ENCODE results near the gene CHST8. TPM values are rescaled to one million over a fixed set of nuclear protein-coding genes. Genes with fewer than 3 reads are reported as not detected.

The CHST8 gene
- total and polyA plus RNA-seq, 4 experiments from 2014 or later: not detected

- peaks cover 16 to 22% of the 10 kb centered on the region in 2 donors for H3K27me3 Mint-ChIP-seq
- no peak overlapping the region for H3K27ac Mint-ChIP-seq
- H3K4me3 Mint-ChIP-seq: no peak overlapping the region
- intact Hi-C loops (cut with micrococcal nuclease): no loop called here
- Histone ChIP-seq H3K27me3 (ENCODE audit: insufficient read depth, low read length) (no peaks in the 10 kb centered on the region), H3K36me3 (ENCODE audit: insufficient read depth, low read length) (no peaks in the 10 kb centered on the region), H3K9me3 (ENCODE audit: control insufficient read depth in 1 of 2, low read length in 2 of 2) (no peaks in the 10 kb centered on the region), H3K4me3 (ENCODE audit: low read length in 2 of 2) (no peak overlapping the region), H3K27ac (ENCODE audit: low read depth, low read length) (no peak overlapping the region), H3K4me1 (ENCODE audit: insufficient read depth, low read length) (no peaks in the 10 kb centered on the region)
- no peaks in the 10 kb centered on the region for H3K4me1 Mint-ChIP-seq
- no peak for DNase-seq
- ChIA-PET CTCF (ENCODE audit: partially characterized antibody) (no interaction called here), POLR2A (ENCODE audit: partially characterized antibody) (no interaction called here)
- H3K9me3 Mint-ChIP-seq: peaks cover 4 to 32% (median 18%) of the 10 kb centered on the region in 8 donors
- H3K36me3 Mint-ChIP-seq: no peaks in the 10 kb centered on the region
Measured at GRCh38 chr19:33713194-33713593, 91.4 kb downstream of the CHST8 start.

DNA sequence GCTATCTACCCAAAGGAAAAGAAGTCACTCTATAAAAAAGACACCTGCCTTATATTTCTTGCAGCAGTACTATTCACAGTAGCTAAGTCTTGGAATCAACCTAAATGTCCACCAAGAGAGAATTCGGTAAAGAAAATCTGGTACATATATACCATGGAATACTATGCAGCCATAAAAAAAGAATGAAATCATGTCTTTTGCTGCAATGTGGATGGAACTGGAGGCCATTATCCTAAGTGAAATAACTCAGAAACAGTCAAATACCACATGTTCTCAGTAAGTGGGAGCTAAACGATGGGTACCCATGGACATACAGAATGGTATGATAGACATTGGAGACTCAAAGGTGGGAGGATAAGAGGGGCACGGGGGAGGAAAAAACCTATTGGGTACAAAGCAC is 92.4 kb downstream of the CHST8 start:
- intact Hi-C loops (cut with micrococcal nuclease): no loop called here
- H3K4me3 Mint-ChIP-seq: no peak overlapping the region
- H3K36me3 Mint-ChIP-seq: no peaks in the 10 kb centered on the region
- peaks cover 19 to 27% of the 10 kb centered on the region in 2 donors for H3K27me3 Mint-ChIP-seq
- Histone ChIP-seq H3K9me3 (ENCODE audit: control insufficient read depth in 1 of 2, low read length in 2 of 2) (no peaks in the 10 kb centered on the region), H3K27ac (ENCODE audit: low read depth, low read length) (no peak overlapping the region), H3K4me3 (ENCODE audit: low read length in 2 of 2) (no peak overlapping the region), H3K36me3 (ENCODE audit: insufficient read depth, low read length) (no peaks in the 10 kb centered on the region), H3K4me1 (ENCODE audit: insufficient read depth, low read length) (no peaks in the 10 kb centered on the region), H3K27me3 (ENCODE audit: insufficient read depth, low read length) (no peaks in the 10 kb centered on the region)
- no peaks in the 10 kb centered on the region for H3K4me1 Mint-ChIP-seq
- CTCF ChIA-PET (ENCODE audit: partially characterized antibody): no interaction called here
- H3K9me3 Mint-ChIP-seq: peaks cover 4 to 32% (median 18%) of the 10 kb centered on the region in 8 donors
- H3K27ac Mint-ChIP-seq: no peak overlapping the region
- POLR2A ChIA-PET (ENCODE audit: partially characterized antibody): no interaction called here
- no peak for DNase-seq

GRCh38 chr19:33715462-33715861 is 93.7 kb downstream of the CHST8 start:
- H3K36me3 Mint-ChIP-seq: no peaks in the 10 kb centered on the region
- intact Hi-C loops (cut with micrococcal nuclease): no loop called here
- ChIA-PET POLR2A (ENCODE audit: partially characterized antibody) (no interaction called here), CTCF (ENCODE audit: partially characterized antibody) (no interaction called here)
- no peaks in the 10 kb centered on the region for H3K27me3 ChIP-seq (ENCODE audit: insufficient read depth, low read length)
- H3K27ac Mint-ChIP-seq: no peak overlapping the region
- no peaks in the 10 kb centered on the region for H3K36me3 ChIP-seq (ENCODE audit: insufficient read depth, low read length)
- H3K4me3 ChIP-seq (ENCODE audit: low read length in 2 of 2): no peak overlapping the region
- H3K27me3 Mint-ChIP-seq: peaks cover 24 to 32% of the 10 kb centered on the region in 2 donors
- H3K4me3 Mint-ChIP-seq: no peak overlapping the region
- H3K27ac ChIP-seq (ENCODE audit: low read depth, low read length): no peak overlapping the region
- H3K4me1 Mint-ChIP-seq: no peaks in the 10 kb centered on the region
- no peaks in the 10 kb centered on the region for H3K9me3 ChIP-seq (ENCODE audit: control insufficient read depth in 1 of 2, low read length in 2 of 2)
- H3K4me1 ChIP-seq (ENCODE audit: insufficient read depth, low read length): no peaks in the 10 kb centered on the region
- no peak for DNase-seq
- peaks cover 2 to 27% (median 15%) of the 10 kb centered on the region in 8 donors for H3K9me3 Mint-ChIP-seq

DNA sequence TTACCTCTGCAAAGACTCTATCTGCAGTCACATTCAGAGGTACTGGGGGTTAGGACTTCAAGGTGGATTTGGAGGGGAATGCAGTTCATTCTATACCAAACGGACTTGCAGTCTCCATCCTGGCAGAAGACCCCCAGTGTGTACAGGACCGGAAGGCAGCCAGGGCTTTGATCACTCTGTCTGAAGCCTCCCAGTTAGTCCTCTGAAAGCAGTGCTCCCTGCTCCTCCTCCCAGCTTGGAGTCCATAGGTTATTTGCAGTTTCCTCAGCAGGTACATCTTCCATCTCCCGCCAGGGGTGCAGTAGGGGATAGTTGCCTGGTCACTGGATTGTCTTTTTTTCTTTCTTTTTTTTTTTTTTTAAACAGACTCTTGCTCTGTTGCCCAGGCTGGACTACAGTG is 96.1 kb downstream of the CHST8 start:
- H3K4me1 ChIP-seq (ENCODE audit: insufficient read depth, low read length): no peaks in the 10 kb centered on the region
- peaks cover 17 to 32% of the 10 kb centered on the region in 2 donors for H3K27me3 Mint-ChIP-seq
- no peak for DNase-seq
- H3K36me3 ChIP-seq (ENCODE audit: insufficient read depth, low read length): no peaks in the 10 kb centered on the region
- CTCF ChIA-PET (ENCODE audit: partially characterized antibody): no interaction called here
- no peak overlapping the region for H3K4me3 Mint-ChIP-seq
- POLR2A ChIA-PET (ENCODE audit: partially characterized antibody): no interaction called here
- no peaks in the 10 kb centered on the region for H3K9me3 ChIP-seq (ENCODE audit: control insufficient read depth in 1 of 2, low read length in 2 of 2)
- no peak overlapping the region for H3K4me3 ChIP-seq (ENCODE audit: low read length in 2 of 2)
- no peaks in the 10 kb centered on the region for H3K4me1 Mint-ChIP-seq
- no peak overlapping the region for H3K27ac ChIP-seq (ENCODE audit: low read depth, low read length)
- peaks cover 2 to 27% (median 12%) of the 10 kb centered on the region in 8 donors for H3K9me3 Mint-ChIP-seq
- H3K27ac Mint-ChIP-seq: no peak overlapping the region
- H3K27me3 ChIP-seq (ENCODE audit: insufficient read depth, low read length): no peaks in the 10 kb centered on the region
- no peaks in the 10 kb centered on the region for H3K36me3 Mint-ChIP-seq
- intact Hi-C loops (cut with micrococcal nuclease): no loop called here

DNA sequence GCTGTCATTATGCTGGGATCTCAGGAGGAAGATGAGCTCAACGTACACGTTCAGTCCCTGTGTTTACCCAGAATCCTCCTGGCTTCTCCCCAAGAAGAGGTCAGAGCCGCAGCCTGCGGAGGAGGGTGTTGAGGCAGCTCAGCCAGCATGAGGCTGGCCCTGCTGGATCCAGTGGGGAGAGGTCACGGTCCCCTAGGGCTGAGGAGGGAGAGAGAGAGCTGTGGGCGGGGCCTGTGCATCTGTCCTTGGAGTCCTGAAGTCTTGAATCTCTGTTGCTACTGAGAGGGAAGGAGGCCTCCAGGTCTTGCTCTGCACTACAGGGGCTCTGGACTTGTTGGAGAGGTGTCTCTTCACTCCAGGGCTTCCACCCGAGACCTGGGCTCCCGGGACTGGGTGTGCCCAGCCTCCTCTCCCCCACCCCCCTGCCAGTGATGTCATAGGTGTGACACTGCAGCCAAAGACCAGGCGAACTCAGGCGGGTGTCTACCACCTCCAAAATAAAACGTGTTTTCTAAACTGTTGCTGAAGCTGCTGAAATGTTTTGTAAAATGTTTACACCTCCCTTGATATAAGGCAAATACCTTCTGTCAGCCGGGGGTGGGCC is 97.0 kb downstream of the CHST8 start:
- H3K4me3 Mint-ChIP-seq: no peak overlapping the region
- peaks cover 15 to 34% of the 10 kb centered on the region in 2 donors for H3K27me3 Mint-ChIP-seq
- H3K4me1 Mint-ChIP-seq: no peaks in the 10 kb centered on the region
- no peaks in the 10 kb centered on the region for H3K36me3 ChIP-seq (ENCODE audit: insufficient read depth, low read length)
- DNase-seq: no peak
- POLR2A ChIA-PET (ENCODE audit: partially characterized antibody): no interaction called here
- CTCF ChIA-PET (ENCODE audit: partially characterized antibody): no interaction called here
- H3K4me3 ChIP-seq (ENCODE audit: low read length in 2 of 2): no peak overlapping the region
- H3K36me3 Mint-ChIP-seq: no peaks in the 10 kb centered on the region
- H3K27ac ChIP-seq (ENCODE audit: low read depth, low read length): no peak overlapping the region
- peaks cover 2 to 27% (median 12%) of the 10 kb centered on the region in 8 donors for H3K9me3 Mint-ChIP-seq
- intact Hi-C loops (cut with micrococcal nuclease): no loop called here
- no peaks in the 10 kb centered on the region for H3K4me1 ChIP-seq (ENCODE audit: insufficient read depth, low read length)
- no peaks in the 10 kb centered on the region for H3K9me3 ChIP-seq (ENCODE audit: control insufficient read depth in 1 of 2, low read length in 2 of 2)
- H3K27ac Mint-ChIP-seq: peak overlapping the region in 1 of 7 donors; percentile 44
- H3K27me3 ChIP-seq (ENCODE audit: insufficient read depth, low read length): no peaks in the 10 kb centered on the region

DNA sequence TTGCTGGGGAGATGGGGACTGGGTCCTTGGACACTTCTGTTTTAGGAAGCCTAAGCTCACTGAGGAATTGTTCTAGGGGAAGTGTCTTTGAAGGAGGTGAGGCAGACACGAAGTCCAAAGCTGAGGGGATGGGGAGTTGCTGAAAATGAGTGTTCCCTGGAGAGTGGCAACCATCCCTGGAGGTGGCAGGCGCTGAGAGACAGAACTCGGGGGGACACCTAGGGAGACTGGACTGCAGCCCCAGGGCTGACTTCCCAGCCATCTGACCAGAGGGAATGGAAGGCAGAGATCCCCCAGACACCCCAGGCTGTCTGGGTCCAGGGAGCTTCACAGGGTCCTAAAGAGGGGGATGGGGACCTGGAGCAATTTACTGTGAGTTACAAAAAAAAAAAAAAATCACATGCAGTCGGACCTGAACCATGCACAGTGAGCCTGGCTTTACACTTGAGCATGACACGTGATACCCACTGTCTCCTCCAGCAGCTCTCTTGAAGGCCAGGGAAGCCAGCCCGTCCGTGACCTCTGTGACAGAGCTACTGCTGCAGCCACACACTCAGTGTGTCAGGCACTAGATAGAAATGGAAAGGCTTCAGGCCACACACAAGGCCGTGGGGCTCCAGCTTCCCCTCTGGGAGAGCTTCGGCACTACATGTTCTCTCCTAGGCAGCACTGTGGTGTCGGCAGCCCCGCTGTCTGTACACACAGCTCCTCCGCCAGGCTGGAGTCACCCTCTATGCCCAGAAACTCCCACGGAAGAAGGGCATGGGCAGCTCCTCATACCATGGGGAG is 97.8 kb downstream of the CHST8 start:
- no peak overlapping the region for H3K4me3 Mint-ChIP-seq
- H3K4me1 Mint-ChIP-seq: no peaks in the 10 kb centered on the region
- DNase-seq: no peak
- peaks cover 15 to 33% of the 10 kb centered on the region in 2 donors for H3K27me3 Mint-ChIP-seq
- intact Hi-C loops (cut with micrococcal nuclease): no loop called here
- H3K9me3 Mint-ChIP-seq: peaks cover 2 to 22% (median 10%) of the 10 kb centered on the region in 8 donors
- Histone ChIP-seq H3K27ac (ENCODE audit: low read depth, low read length) (no peak overlapping the region), H3K4me1 (ENCODE audit: insufficient read depth, low read length) (no peaks in the 10 kb centered on the region), H3K27me3 (ENCODE audit: insufficient read depth, low read length) (no peaks in the 10 kb centered on the region), H3K4me3 (ENCODE audit: low read length in 2 of 2) (no peak overlapping the region), H3K36me3 (ENCODE audit: insufficient read depth, low read length) (no peaks in the 10 kb centered on the region), H3K9me3 (ENCODE audit: control insufficient read depth in 1 of 2, low read length in 2 of 2) (no peaks in the 10 kb centered on the region)
- no peaks in the 10 kb centered on the region for H3K36me3 Mint-ChIP-seq
- ChIA-PET CTCF (ENCODE audit: partially characterized antibody) (no interaction called here), POLR2A (ENCODE audit: partially characterized antibody) (no interaction called here)
- H3K27ac Mint-ChIP-seq: no peak overlapping the region

- POLR2A ChIA-PET (ENCODE audit: partially characterized antibody): no interaction called here
Measured at GRCh38 chr19:33720155-33720493, 98.4 kb downstream of the CHST8 start.

More at GRCh38 chr19:33720155-33720493, 98.4 kb downstream of the CHST8 start:
- Histone ChIP-seq H3K9me3 (ENCODE audit: control insufficient read depth in 1 of 2, low read length in 2 of 2) (no peaks in the 10 kb centered on the region), H3K27me3 (ENCODE audit: insufficient read depth, low read length) (no peaks in the 10 kb centered on the region), H3K36me3 (ENCODE audit: insufficient read depth, low read length) (no peaks in the 10 kb centered on the region), H3K4me1 (ENCODE audit: insufficient read depth, low read length) (no peaks in the 10 kb centered on the region), H3K27ac (ENCODE audit: low read depth, low read length) (no peak overlapping the region), H3K4me3 (ENCODE audit: low read length in 2 of 2) (no peak overlapping the region)
- Mint-ChIP-seq H3K27me3 (peaks cover 15 to 28% of the 10 kb centered on the region in 2 donors), H3K9me3 (peaks cover 0 to 17% (median 7%) of the 10 kb centered on the region in 8 donors), H3K27ac (peak overlapping the region in 1 of 7 donors; percentile 9), H3K4me1 (no peaks in the 10 kb centered on the region), H3K4me3 (no peak overlapping the region), H3K36me3 (no peaks in the 10 kb centered on the region)
- intact Hi-C loops (cut with micrococcal nuclease): no loop called here
- CTCF ChIA-PET (ENCODE audit: partially characterized antibody): no interaction called here
- DNase-seq: no peak
